Vagina (tissue), 2 donors: Measurements from ENCODE around the gene STK24.

Experiments used
- POLR2A ChIP-seq, 2 donors: fragments of 450-650 bp; IDR thresholded peaks; one replicate each; pipeline ENCODE4 v1.6.1; 2017; ENCODE audit warnings: antibody characterized with exemption in 2 of 2, mild to moderate bottlenecking in 2 of 2, moderate library complexity in 2 of 2
- TF ChIP-seq, protein P1 (sequence below), 3 experiments: fragments of 450-650 bp in 2 of 3; fragments of 200-600 bp in 1 of 3; sonication (generic) in 1 of 3; IDR thresholded peaks; one replicate each; pipeline ENCODE4 v1.5.1; 2017 to 2019; ENCODE audit warnings: antibody characterized with exemption in 3 of 3, mild to moderate bottlenecking in 2 of 3, moderate library complexity in 2 of 3

DNA sequence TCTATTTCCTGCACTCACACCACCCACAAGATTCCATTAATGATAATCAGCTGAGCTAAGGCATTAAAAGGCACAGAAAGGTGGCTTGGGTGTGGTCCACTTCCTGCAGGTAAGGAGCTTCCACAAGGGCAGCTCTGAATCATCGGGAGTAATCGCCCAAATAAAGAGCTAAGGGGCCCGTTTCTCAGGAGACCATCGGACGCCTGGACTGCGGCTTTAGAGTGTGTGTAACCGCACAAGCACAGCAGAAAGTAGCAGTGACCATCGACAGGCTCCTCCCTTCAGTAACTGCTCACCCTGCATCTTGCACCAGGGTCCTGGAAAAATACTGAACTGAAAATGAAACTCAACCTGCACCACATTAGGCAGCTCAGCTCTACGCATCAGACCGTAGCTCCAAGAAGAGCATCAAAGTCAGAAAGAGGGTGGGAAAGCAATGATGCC lies 6.0 kb downstream of the STK24 start:
- TF ChIP-seq, protein P1, sequence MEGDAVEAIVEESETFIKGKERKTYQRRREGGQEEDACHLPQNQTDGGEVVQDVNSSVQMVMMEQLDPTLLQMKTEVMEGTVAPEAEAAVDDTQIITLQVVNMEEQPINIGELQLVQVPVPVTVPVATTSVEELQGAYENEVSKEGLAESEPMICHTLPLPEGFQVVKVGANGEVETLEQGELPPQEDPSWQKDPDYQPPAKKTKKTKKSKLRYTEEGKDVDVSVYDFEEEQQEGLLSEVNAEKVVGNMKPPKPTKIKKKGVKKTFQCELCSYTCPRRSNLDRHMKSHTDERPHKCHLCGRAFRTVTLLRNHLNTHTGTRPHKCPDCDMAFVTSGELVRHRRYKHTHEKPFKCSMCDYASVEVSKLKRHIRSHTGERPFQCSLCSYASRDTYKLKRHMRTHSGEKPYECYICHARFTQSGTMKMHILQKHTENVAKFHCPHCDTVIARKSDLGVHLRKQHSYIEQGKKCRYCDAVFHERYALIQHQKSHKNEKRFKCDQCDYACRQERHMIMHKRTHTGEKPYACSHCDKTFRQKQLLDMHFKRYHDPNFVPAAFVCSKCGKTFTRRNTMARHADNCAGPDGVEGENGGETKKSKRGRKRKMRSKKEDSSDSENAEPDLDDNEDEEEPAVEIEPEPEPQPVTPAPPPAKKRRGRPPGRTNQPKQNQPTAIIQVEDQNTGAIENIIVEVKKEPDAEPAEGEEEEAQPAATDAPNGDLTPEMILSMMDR (IDR thresholded peaks at IDR 0.05) = no peak
- TF ChIP-seq POLR2A (IDR thresholded peaks at IDR 0.05) = no peak
